Activated CD4-positive, alpha-beta T cell treated with anti-CD3 and anti-CD28 coated beads, Interleukin-2, amount 10 ng/mL, durations not matched to agents 7 days and 5 days (primary cell): ENCODE measurements around the gene MRPS2. TPM values are rescaled to one million over a fixed set of nuclear protein-coding genes. Genes with fewer than 3 reads are reported as not detected.
"Not testable (repeated sequence)": the region's sequence is repeated elsewhere in the genome, so short reads cannot be mapped to it uniquely, and the experiment has no call there.

Source experiments
- CTCF ChIA-PET: fragments of 350-600 bp; sonication (Branson Sonifier 250); formaldehyde crosslinking; loops from one replicate; lab custom pipeline; 2021; ENCODE audit warnings: antibody characterized with exemption; lab: Charles Lee
- POLR2A ChIA-PET: fragments of 350-600 bp; sonication (Branson Sonifier 250); formaldehyde crosslinking; loops from one replicate; lab custom pipeline; 2021; ENCODE audit warnings: antibody characterized with exemption; lab: Charles Lee
- DNase-seq: peaks from one replicate; pipeline ENCODE4 v3.0.0-alpha.2; 2020
- H3K27ac Mint-ChIP-seq: one replicate; pipeline ENCODE4 v1.8.0; 2021; ENCODE audit warnings: mild to moderate bottlenecking, moderate library complexity, mixed read lengths
- H3K27me3 Mint-ChIP-seq: one replicate; pipeline ENCODE4 v1.8.0; 2021; ENCODE audit warnings: mixed read lengths
- H3K36me3 Mint-ChIP-seq: one replicate; pipeline ENCODE4 v1.8.0; 2021; ENCODE audit warnings: low read depth, mixed read lengths
- H3K4me1 Mint-ChIP-seq: one replicate; pipeline ENCODE4 v1.8.0; 2021; ENCODE audit warnings: mixed read lengths
- H3K4me3 Mint-ChIP-seq: one replicate; pipeline ENCODE4 v1.8.0; 2021; ENCODE audit warnings: mild to moderate bottlenecking, moderate library complexity, mixed read lengths
- H3K9me3 Mint-ChIP-seq: one replicate; pipeline ENCODE4 v1.8.0; 2021; ENCODE audit warnings: mixed read lengths
- total RNA-seq, 2 experiments: library from RNA; stranded (reverse); gene quantifications; one replicate each; pipeline ENCODE4 v1.2.3, GENCODE V29; 2021

Gene MRPS2
- total RNA-seq = 10 to 100 TPM; 28.0 to 31.2 TPM

DNA sequence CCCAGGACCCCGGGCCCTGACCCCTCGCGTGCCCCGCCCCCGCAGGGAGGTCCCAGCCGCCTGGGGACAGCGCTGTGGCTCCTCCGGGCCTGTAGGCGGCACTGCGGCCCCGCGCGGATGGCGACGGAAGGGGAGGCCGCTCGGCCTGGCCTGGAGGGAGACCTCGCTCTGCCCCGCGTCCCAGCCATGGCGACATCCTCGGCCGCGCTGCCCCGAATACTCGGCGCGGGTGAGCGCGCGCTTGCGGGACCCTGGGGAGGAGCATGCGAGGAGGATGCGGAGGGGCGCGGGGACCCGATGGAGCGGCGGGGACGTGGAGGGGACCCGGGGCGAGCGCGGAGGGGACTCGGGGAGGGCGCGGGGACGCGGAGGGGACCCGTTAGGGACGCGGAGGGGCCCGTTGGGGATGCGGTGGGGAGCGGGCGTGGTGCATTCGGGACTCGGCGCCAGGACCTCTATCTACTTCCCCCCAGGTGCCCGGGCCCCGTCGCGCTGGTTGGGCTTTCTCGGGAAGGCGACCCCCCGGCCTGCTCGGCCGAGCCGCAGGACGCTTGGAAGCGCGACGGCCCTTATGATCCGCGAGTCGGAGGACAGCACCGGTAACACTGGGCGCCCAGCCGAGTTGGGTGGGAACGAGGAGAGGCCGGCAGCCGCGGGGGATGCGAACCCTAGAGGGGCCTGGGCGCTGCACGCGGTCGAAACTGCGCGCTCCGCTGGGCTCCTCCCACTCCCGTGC is at the start of gene MRPS2:
Gene MRPS2, plus strand, starts transcription at position 158 of the 736 bp plus-strand sequence. Its CDS starts 29 bp downstream, at position 187.
- POLR2A ChIA-PET = no interaction called here
- Mint-ChIP-seq H3K9me3 (no peaks in the 10 kb centered on the region), H3K27ac (peak within 1 kb of the TSS; percentile 93), H3K4me3 (peak within 1 kb of the TSS; percentile 91), H3K36me3 (peaks cover 17% of the 10 kb centered on the region), H3K4me1 (peaks cover 22% of the 10 kb centered on the region), H3K27me3 (no peaks in the 10 kb centered on the region)
- CTCF ChIA-PET = interaction anchor here (0.7 to 1.0 kb wide), 2 partner anchors 10 to 20 kb away, joined by 3 read pairs; no protein-coding TSS in a partner anchor
- DNase-seq = peak; percentile 85

DNA sequence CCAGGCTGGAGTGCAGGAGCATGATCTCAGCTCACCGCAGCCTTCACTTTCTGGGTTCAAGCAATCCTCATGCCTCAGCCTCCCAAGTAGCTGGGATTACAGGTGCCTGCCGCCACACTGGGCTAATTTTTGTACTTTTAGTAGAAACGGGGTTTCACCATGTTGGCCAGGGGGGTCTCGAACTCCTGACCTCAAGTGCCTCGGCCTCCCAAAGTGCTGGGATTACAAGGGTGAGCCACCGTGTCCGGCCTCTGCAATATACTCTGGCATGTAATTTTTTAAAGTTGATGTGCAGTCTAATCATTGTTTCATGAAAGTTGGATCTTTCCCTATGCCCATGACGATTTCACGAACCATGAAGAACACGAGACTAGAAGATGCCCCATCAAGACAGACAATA is 49.5 kb upstream of the MRPS2 start:
- CTCF ChIA-PET = no interaction called here
- no peak overlapping the region for H3K27ac Mint-ChIP-seq
- H3K36me3 Mint-ChIP-seq = no peaks in the 10 kb centered on the region
- no peaks in the 10 kb centered on the region for H3K9me3 Mint-ChIP-seq
- POLR2A ChIA-PET = no interaction called here
- H3K4me1 Mint-ChIP-seq = no peaks in the 10 kb centered on the region
- H3K4me3 Mint-ChIP-seq = no peak overlapping the region
- no peak for DNase-seq
- peaks cover 7% of the 10 kb centered on the region for H3K27me3 Mint-ChIP-seq

DNA sequence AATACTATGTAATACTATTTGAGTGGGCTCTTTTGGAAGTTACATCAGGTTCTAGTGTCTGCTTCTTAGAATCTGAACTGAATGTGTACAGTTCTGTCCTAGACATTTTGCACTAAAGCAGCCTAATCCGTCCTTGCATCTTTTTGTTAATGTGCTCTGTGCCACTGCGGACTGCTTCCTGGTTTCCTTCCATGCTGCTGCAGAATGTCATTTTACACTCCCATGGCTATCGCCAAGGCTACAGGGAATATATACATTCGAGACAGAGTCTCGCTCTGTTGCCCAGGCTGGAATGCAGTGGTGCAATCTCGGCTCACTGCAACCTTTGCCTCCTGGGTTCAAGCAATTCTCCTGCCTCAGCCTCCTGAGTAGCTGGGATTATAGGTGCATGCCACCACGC is 48.6 kb upstream of the MRPS2 start:
- H3K36me3 Mint-ChIP-seq, POLR2A ChIA-PET, DNase-seq, H3K9me3 Mint-ChIP-seq, H3K27me3 Mint-ChIP-seq, H3K4me3 Mint-ChIP-seq, H3K4me1 Mint-ChIP-seq, CTCF ChIA-PET, H3K27ac Mint-ChIP-seq: not testable (repeated sequence)

DNA sequence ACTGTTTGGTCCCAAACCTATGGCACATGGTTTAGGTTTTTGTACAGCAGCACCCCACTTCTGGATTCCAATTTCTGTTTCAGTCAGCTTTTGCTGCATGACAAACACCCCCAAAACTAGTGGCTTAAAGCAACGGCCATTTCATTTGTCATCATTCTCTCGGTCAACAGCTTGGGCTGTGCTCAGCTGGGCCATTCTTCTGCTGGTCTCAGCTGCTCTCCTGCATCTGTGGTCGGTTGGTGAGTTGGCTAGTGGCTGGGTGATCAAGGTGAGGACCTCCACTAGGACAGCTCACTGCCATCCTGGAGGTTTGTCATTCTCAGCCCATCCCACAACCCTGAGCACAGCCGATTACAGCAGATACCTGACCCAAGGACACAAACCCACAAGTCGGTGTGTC is 45.7 kb upstream of the MRPS2 start:
- Mint-ChIP-seq H3K27me3 (peaks cover 11% of the 10 kb centered on the region), H3K36me3 (no peaks in the 10 kb centered on the region), H3K4me1 (no peaks in the 10 kb centered on the region), H3K9me3 (no peaks in the 10 kb centered on the region), H3K4me3 (no peak overlapping the region), H3K27ac (no peak overlapping the region)
- ChIA-PET CTCF (interaction anchor here (0.9 to 1.3 kb wide), 2 partner anchors 41 to 42 kb away, joined by 3 read pairs; no protein-coding TSS in a partner anchor), POLR2A (no interaction called here)
- DNase-seq = no peak

DNA sequence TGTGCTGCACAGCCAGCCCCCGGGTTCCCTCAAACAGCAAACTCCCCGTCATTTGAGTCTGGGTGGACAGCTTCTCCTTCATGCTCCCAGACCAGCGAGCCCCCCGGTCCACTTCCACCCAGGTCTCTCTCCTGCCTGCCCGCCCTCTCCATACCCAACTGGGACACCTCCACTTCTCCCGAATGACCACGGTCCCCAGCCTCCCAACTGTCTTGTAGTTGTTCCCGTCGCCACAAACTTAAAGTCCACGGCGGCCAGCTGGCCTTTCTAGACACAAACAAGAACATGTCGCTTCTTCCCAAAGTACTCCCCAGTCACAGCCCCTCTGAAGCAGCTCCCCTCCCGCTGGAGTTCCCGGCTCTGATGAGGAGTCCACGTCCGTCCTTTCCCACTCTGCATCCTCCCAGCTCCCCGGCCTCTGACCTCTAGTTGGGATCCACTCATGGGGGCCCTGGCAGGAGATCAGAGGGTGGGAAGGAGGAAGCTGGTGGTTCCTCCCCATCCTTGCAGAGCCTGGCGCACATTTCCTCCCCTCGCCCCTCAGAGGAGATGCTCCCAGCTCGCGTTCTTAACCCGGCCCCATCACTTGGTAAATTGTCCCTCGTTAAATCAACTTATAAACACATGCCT is 45.0 kb upstream of the MRPS2 start:
- H3K4me3 Mint-ChIP-seq = no peak overlapping the region
- no peak for DNase-seq
- POLR2A ChIA-PET = no interaction called here
- H3K27me3 Mint-ChIP-seq = peaks cover 11% of the 10 kb centered on the region
- H3K4me1 Mint-ChIP-seq = no peaks in the 10 kb centered on the region
- no peak overlapping the region for H3K27ac Mint-ChIP-seq
- CTCF ChIA-PET = interaction anchor here (0.6 to 1.3 kb wide), 3 partner anchors 41 to 136 kb away, joined by 3 to 4 read pairs (median 3); no protein-coding TSS in a partner anchor
- no peaks in the 10 kb centered on the region for H3K9me3 Mint-ChIP-seq
- no peaks in the 10 kb centered on the region for H3K36me3 Mint-ChIP-seq

DNA sequence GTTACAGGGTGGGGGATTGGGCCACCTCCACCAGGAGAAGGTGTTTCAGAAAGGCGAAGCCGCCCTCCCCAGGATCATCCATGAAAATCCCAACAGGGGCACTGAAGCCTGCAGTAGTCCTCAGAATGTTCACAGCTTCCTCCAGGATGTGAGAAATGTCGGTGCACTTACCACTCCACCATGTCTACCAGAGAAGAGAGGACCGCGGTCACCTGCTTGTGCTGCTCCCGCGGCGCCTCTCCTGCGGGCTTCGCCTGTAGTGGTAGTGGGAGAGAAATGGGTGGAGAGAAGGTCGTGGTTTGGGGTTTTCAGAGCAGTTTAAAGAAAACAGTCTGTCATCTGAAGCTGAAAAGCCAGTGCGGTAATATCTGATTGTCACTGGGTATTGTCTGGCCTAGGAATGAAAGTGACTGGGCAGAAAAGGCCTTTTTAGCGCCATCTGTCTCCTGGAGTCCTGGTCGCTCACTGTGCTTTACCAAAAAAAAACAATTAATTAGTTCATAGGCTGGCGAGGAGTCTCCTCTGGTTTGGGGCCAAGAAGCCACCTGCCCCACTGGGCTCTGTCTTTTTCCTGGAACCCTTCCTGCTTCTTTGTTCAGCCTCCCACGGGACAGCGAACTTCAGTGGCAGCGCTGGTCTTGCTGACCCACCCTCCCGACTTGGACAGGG is 43.9 kb upstream of the MRPS2 start:
- POLR2A ChIA-PET = no interaction called here
- Mint-ChIP-seq H3K4me1 (no peaks in the 10 kb centered on the region), H3K36me3 (no peaks in the 10 kb centered on the region), H3K27ac (no peak overlapping the region), H3K9me3 (no peaks in the 10 kb centered on the region), H3K4me3 (no peak overlapping the region), H3K27me3 (peaks cover 11% of the 10 kb centered on the region)
- no peak for DNase-seq
- CTCF ChIA-PET = no interaction called here

DNA sequence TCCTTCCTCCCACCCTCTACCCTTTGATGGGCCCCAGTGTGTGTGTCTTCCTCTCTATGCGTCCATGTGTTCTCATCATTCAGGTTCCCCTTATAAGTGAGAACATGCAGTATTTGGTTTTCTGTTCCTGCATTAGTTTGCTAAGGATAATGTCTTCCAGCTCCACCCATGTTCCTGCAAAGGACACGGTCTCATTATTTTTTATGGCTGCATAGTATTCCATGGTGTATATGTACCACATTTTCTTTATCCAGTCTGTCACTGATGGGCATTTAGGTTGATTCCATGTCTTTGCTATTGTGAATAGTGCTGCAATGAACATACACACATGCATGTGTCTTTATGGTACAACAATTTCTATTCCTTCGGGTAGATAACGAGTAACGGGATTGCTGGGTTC is 42.0 kb upstream of the MRPS2 start:
- peaks cover 11% of the 10 kb centered on the region for H3K27me3 Mint-ChIP-seq
- H3K9me3 Mint-ChIP-seq, CTCF ChIA-PET: not testable (repeated sequence)

DNA sequence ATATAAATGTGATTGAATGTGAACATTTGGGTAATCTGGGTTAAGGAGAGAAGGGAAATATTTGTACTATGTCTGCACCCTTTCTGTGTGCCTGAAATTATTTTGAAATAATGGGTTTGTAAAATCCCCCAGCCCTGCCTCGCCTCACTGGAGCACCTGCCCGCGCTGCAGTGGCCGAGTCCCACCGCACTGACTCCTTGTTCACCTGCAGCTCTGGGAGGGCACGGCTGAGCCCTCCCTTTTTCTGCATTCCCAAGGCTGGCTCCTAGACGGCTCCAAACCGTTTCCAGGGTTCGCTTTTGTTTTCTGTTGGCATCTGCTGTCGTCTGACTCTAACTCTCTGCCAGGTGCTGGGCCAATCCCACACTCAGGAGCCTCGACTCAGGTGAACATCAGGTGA is 38.5 kb upstream of the MRPS2 start:
- H3K27me3 Mint-ChIP-seq = peaks cover 2% of the 10 kb centered on the region
- H3K36me3 Mint-ChIP-seq = no peaks in the 10 kb centered on the region
- H3K4me1 Mint-ChIP-seq = no peaks in the 10 kb centered on the region
- no peaks in the 10 kb centered on the region for H3K9me3 Mint-ChIP-seq
- ChIA-PET POLR2A (no interaction called here), CTCF (interaction anchor here (1.5 kb wide), 1 partner anchor 21 kb away, joined by 4 read pairs; no protein-coding TSS in a partner anchor)
- no peak overlapping the region for H3K27ac Mint-ChIP-seq
- no peak for DNase-seq
- no peak overlapping the region for H3K4me3 Mint-ChIP-seq

More for the DNA sequence above, 42.0 kb upstream of the MRPS2 start:
- DNase-seq, H3K27ac Mint-ChIP-seq, H3K36me3 Mint-ChIP-seq, POLR2A ChIA-PET, H3K4me1 Mint-ChIP-seq, H3K4me3 Mint-ChIP-seq: not testable (repeated sequence)

DNA sequence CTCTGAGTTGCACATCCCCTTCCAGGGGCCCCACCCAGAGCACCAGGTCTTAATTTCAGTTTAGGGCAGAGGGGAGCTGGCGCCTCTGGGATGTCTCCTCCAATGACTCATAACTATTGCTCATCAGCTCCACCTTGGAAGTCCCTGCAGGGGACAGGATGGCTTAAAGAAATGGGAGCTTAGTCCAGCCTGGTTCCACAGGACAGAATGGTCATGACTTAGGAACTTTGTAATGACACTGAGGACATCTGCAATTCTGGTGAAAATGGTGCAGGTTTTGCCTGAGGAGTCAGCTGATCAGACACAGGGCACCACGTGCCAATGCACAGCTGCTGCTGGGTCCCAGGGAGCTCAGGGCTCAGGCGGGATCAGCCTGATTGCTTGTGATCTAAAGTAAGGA is 37.3 kb upstream of the MRPS2 start:
- POLR2A ChIA-PET = interaction anchor here (0.6 kb wide), 1 partner anchor 20 kb away, joined by 4 read pairs; no protein-coding TSS in a partner anchor
- H3K4me3 Mint-ChIP-seq = no peak overlapping the region
- H3K9me3 Mint-ChIP-seq = no peaks in the 10 kb centered on the region

DNA sequence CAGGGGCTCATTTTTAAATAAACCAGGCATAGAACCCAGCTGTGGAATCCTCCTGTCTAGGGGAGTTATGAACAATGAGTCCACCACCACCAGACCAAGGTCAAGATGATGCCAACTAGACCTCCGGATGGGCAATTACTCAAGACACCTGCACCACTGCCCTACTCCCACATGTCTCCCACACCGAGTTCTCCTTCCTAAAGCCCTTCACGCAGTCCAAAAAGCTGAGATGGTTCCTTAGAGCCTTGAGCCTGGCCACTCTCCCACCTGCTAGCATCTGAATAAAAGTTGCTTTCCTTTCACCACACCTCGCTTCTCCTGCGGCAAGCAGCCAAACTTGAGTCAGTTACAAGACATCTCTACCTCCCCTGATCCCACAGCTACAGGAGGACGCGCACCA is 36.3 kb upstream of the MRPS2 start:
- H3K36me3 Mint-ChIP-seq = no peaks in the 10 kb centered on the region
- no peak for DNase-seq
- no peak overlapping the region for H3K4me3 Mint-ChIP-seq
- H3K4me1 Mint-ChIP-seq = peaks cover 9% of the 10 kb centered on the region
- CTCF ChIA-PET = no interaction called here
- no peaks in the 10 kb centered on the region for H3K9me3 Mint-ChIP-seq
- POLR2A ChIA-PET = no interaction called here
- H3K27me3 Mint-ChIP-seq = no peaks in the 10 kb centered on the region
- H3K27ac Mint-ChIP-seq = no peak overlapping the region

More for the DNA sequence above, 37.3 kb upstream of the MRPS2 start:
- peaks cover 3% of the 10 kb centered on the region for H3K4me1 Mint-ChIP-seq
- CTCF ChIA-PET = interaction anchor here (1.5 kb wide), 1 partner anchor 22 kb away, joined by 4 read pairs; no protein-coding TSS in a partner anchor
- no peak for DNase-seq
- H3K36me3 Mint-ChIP-seq = no peaks in the 10 kb centered on the region
- no peak overlapping the region for H3K27ac Mint-ChIP-seq
- H3K27me3 Mint-ChIP-seq = no peaks in the 10 kb centered on the region

DNA sequence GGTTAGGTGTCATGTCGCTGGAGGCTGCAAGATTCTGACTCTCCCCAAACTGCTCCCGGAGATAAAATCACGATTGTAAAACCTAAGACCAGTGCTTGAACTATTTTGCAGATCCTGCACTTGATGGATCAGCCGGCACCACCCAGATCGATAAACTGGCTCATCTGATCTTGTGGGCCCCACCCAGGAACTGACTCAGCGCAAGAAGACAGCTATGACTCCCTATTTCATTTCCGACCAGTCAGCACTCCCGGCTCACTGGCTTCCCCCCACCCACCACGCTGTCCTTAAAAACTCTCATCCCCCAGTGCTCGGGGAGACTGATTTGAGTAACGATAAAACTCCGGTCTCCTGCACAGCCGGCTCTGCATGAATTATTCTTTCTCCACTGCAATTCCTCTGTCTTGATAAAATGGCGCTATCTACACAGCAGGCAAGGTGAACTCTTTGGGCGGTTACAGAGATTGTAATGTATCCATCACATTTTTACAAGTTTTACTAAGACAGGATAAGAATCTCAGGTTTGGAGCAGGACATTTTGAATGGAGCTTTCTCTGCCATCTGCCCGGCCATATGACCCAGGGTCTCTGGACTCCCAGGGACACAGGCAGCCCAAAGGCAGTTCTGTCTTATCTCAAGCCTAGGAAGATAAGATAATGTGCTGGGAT is 31.5 kb upstream of the MRPS2 start:
- ChIA-PET CTCF (no interaction called here), POLR2A (no interaction called here)
- Mint-ChIP-seq H3K27ac (peak overlapping the region; percentile 86), H3K9me3 (no peaks in the 10 kb centered on the region), H3K27me3 (no peaks in the 10 kb centered on the region), H3K4me1 (peaks cover 13% of the 10 kb centered on the region), H3K36me3 (no peaks in the 10 kb centered on the region), H3K4me3 (peak overlapping the region; percentile 56)
- peak; percentile 44 for DNase-seq

DNA sequence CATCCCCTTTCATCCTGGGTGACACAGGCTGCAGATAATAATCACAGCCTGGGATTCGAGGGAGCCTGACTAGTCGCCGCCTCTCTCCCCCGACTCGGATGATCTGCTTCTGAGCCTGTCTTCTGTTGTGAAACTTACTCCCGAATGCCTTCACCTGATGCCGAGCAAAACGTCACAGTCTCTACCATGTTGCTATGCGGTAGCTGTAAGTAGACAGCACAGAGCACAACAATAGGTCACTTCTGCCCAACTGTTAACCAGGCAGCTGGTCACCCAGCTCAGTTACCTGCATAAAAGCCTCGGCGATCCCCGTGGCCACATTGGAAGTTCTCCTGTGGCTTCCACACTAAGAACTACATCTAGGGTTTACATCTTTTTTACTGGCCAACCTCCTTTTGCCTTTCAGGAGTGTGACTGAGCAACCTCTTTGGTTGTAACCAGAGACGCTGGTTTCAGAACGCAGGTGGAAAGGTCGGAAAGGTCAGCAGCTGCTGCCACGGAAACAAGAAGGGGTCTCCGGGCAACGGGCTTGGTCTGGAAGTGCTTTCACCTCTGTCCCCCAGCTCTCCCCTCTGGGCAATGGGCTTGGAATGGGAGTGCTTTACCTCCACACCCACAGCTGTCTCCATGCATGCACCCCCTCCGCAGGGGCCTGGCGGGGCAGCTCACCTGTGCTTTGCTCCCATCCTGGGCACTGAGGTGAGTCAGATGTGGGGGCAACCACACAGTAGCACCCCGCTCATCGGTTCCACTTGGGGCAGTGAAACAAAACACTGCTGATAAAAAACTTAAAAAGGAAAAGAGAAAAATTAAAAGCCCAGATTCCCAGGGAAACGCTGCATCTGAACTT is 28.5 kb upstream of the MRPS2 start:
- Mint-ChIP-seq H3K4me1 (peaks cover 13% of the 10 kb centered on the region), H3K36me3 (no peaks in the 10 kb centered on the region), H3K27ac (no peak overlapping the region), H3K9me3 (no peaks in the 10 kb centered on the region), H3K4me3 (no peak overlapping the region), H3K27me3 (peaks cover 5% of the 10 kb centered on the region)
- no peak for DNase-seq
- ChIA-PET CTCF (interaction anchor here (1.4 kb wide), 1 partner anchor 33 kb away, joined by 3 read pairs; no protein-coding TSS in a partner anchor), POLR2A (no interaction called here)
